Suprapubic skin (tissue), 4 donors: ENCODE results near the gene CDH4.

Experiments used
- POLR2A ChIP-seq, 2 donors: fragments of 450-650 bp; IDR thresholded peaks; one replicate each; pipeline ENCODE4 v1.6.1; 2017; ENCODE audit warnings: antibody characterized with exemption in 2 of 2, mild to moderate bottlenecking in 2 of 2, moderate library complexity in 2 of 2
- POLR2AphosphoS5 ChIP-seq, 3 donors: sonication (generic); formaldehyde crosslinking; IDR thresholded peaks; one replicate each; pipeline ENCODE4 v1.6.1; 2017; ENCODE audit warnings: antibody characterized with exemption in 3 of 3
- TF ChIP-seq, protein P1 (sequence below), 2 donors: fragments of 200-600 bp in 1 of 2; fragments of 450-650 bp in 1 of 2; sonication (generic) in 1 of 2; IDR thresholded peaks; one replicate each; pipeline ENCODE4 v1.5.1; 2016 to 2019; ENCODE audit warnings: antibody characterized with exemption in 2 of 2, mild to moderate bottlenecking in 1 of 2, moderate library complexity in 1 of 2

DNA sequence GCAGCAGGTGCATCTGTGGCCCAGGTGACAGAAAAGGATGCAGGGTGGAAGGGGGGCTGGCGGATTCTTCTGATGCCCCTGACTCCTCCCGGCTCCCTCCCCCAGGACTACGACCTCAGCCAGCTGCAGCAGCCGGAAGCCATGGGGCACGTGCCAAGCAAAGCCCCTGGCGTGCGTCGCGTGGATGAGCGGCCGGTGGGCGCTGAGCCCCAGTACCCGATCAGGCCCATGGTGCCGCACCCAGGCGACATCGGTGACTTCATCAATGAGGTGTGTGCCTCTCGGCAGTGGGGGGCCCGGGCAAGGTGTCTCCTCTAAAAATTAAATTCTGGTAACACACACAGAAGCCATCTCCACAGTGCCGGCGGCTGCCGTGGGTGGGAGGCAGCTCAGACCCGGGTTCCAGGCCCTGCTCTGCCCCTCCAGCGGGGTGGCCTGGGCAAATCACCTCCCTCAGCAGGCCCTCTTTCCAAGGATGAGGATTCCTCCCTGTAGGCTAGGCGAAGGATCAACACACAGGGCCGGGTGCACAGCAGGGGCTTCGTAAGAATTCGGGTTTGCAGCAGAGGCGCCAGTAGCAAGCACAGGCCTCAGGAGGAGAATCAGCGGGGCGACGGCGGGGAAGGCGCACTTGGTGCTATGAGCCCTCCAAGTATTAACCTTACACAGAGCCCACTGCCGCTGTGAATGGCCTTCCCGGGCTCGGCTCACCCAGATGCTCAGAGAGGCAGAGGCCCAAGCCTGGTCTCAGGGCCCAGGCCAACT is 682.1 kb downstream of the CDH4 start:
- TF ChIP-seq, protein P1, sequence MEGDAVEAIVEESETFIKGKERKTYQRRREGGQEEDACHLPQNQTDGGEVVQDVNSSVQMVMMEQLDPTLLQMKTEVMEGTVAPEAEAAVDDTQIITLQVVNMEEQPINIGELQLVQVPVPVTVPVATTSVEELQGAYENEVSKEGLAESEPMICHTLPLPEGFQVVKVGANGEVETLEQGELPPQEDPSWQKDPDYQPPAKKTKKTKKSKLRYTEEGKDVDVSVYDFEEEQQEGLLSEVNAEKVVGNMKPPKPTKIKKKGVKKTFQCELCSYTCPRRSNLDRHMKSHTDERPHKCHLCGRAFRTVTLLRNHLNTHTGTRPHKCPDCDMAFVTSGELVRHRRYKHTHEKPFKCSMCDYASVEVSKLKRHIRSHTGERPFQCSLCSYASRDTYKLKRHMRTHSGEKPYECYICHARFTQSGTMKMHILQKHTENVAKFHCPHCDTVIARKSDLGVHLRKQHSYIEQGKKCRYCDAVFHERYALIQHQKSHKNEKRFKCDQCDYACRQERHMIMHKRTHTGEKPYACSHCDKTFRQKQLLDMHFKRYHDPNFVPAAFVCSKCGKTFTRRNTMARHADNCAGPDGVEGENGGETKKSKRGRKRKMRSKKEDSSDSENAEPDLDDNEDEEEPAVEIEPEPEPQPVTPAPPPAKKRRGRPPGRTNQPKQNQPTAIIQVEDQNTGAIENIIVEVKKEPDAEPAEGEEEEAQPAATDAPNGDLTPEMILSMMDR (IDR thresholded peaks at IDR 0.05), result no peak
- TF ChIP-seq POLR2AphosphoS5 (IDR thresholded peaks at IDR 0.05), result no peak
- TF ChIP-seq POLR2A (IDR thresholded peaks at IDR 0.05), result no peak
